ENCODE data around the gene NDUFA11. TPM values are rescaled to one million over a fixed set of nuclear protein-coding genes. Genes with fewer than 3 reads are reported as not detected.
A peak's percentile ranks its signal among the peaks of the same experiment; 100 is the strongest.

The NDUFA11 gene
- total and polyA plus RNA-seq, 9 of the 15 experiments (the other 6 are each of a cell fraction or from before 2014, with no cell fraction given), result 63.3 to 486 (median 274) TPM

DNA sequence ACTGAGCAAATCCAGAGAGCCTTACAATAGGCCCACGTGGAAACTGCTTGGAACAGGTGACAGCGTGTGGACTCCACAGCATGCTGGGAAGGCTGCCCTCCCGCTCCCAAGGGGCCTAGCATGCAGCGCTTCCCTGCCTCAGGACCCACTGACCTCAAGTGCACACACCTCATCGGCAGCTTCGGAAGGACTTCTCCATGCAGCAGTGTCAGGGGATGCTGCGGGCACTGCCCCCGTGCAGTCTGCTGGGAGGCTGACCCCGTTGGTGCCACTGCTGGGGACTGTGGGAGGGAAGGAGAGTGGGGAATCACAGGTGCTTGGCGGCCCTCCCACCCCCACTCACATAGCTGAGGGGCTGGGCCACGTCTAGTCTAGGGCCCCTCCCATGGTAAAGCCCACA lies 27.7 kb upstream of the NDUFA11 start:
- ATAC-seq, result no peak
- peaks cover 2% of the 10 kb centered on the region for H3K9me1 ChIP-seq (ENCODE audit: control insufficient read depth, insufficient read depth, low read length)
- peaks cover 98% of the 10 kb centered on the region; the same call in 2 of the 3 replicates for H3K36me3 ChIP-seq (ENCODE audit: control insufficient read depth, insufficient read depth, low read length)
- POLR2A ChIA-PET, result interaction anchor here (0.7 to 1.8 kb wide), 2 partner anchors 11 to 23 kb away, joined by 3 read pairs; no protein-coding TSS in a partner anchor
- no peaks in the 10 kb centered on the region for H3K27me3 ChIP-seq (ENCODE audit: control insufficient read depth in 2 of 2, insufficient read depth in 2 of 2, low read length in 2 of 2)
- no peak overlapping the region for H3K4me3 ChIP-seq
- no peak overlapping the region for H3K4me2 ChIP-seq (ENCODE audit: insufficient read depth, low read length)
- no peak overlapping the region; a peak in 1 of 4 replicates for H3K9ac ChIP-seq (ENCODE audit: insufficient read depth in 1 of 2, low read depth in 2 of 2, low read length in 2 of 2)
- TF ChIP-seq, protein P1, sequence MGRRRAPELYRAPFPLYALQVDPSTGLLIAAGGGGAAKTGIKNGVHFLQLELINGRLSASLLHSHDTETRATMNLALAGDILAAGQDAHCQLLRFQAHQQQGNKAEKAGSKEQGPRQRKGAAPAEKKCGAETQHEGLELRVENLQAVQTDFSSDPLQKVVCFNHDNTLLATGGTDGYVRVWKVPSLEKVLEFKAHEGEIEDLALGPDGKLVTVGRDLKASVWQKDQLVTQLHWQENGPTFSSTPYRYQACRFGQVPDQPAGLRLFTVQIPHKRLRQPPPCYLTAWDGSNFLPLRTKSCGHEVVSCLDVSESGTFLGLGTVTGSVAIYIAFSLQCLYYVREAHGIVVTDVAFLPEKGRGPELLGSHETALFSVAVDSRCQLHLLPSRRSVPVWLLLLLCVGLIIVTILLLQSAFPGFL (CRISPR knock-in tag; IDR thresholded peaks at IDR 0.05), result no peak
- TF ChIP-seq POLR2G (IDR thresholded peaks at IDR 0.05; ENCODE audit: low read depth, low read length), result 0 out of 2 replicates have a peak, but pooled peaks have one; percentile 20
- H3K4me1 ChIP-seq (replicated peaks in 1 of 2; ENCODE audit: control insufficient read depth in 2 of 2, insufficient read depth in 2 of 2, low read length in 2 of 2), result peaks cover 0 to 15% of the 10 kb centered on the region in 2 experiments; a peak in 1 of 5 replicates
- no peak overlapping the region for H3K27ac ChIP-seq (ENCODE audit: extremely low read depth, low read depth, low read length)
- in situ Hi-C loops (cut with MboI) (no loop called here), intact Hi-C loops (cut with micrococcal nuclease) (no loop called here)
- CTCF ChIA-PET (ENCODE audit: low intra/inter-chr PET ratio), result no interaction called here
- BruUV-seq (replicated peaks), result no TSS peak
- no peak for DNase-seq (ENCODE audit: extremely low read depth in 1 of 4, low spot score in 3 of 4)
- no peak for FAIRE-seq
- H3K79me2 ChIP-seq (ENCODE audit: control insufficient read depth, insufficient read depth, low read length), result no peaks in the 10 kb centered on the region; the same call in 2 of the 3 replicates
- WGBS (ENCODE audit: insufficient coverage, low coverage, missing lambda C conversion rate), result 94% methylated on average over 11 of the region's 11 CpGs
- H2AFZ ChIP-seq (ENCODE audit: low read depth, low read length), result no peak overlapping the region
- H4K20me1 ChIP-seq (replicated peaks; ENCODE audit: control insufficient read depth, insufficient read depth, low read length), result no peaks in the 10 kb centered on the region
- no peaks in the 10 kb centered on the region for H3K9me3 ChIP-seq (replicated peaks; ENCODE audit: control insufficient read depth, insufficient read depth, low read depth, low read length)

DNA sequence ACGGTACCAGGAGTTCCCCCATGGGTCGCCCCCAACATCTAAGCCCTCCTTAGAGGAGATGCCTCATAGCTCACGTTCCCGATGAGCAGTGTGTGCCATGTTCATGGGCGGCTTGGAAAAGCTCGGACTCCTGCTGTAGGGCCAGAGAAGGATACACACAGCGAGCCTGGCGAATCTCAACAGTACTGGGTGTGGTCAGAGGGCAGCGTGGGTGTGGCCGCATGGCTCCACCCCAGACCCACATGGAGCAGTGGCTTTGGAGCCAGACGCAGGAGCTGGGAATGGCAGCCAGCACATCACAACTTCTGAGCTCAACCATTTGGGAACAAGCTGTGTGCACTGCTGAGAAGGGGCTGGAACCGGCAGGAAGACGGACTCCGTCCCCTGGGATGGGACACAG lies 26.0 kb upstream of the NDUFA11 start:
- DNase-seq (ENCODE audit: extremely low read depth in 1 of 4, low spot score in 3 of 4) (peak in 2 of 4 experiments; percentile 42 to 44), FAIRE-seq (no peak), ATAC-seq (peak; percentile 54)
- POLR2A ChIA-PET, result interaction anchor here (1.5 kb wide), 1 partner anchor 10 kb away, joined by 3 read pairs; no protein-coding TSS in a partner anchor
- no peaks in the 10 kb centered on the region for H4K20me1 ChIP-seq (replicated peaks; ENCODE audit: control insufficient read depth, insufficient read depth, low read length)
- no peak overlapping the region for H3K4me2 ChIP-seq (ENCODE audit: insufficient read depth, low read length)
- WGBS (ENCODE audit: insufficient coverage, low coverage, missing lambda C conversion rate), result 76% methylated on average over 13 of the region's 14 CpGs
- no peak overlapping the region for H3K27ac ChIP-seq (ENCODE audit: extremely low read depth, low read depth, low read length)
- TF ChIP-seq, protein P2, sequence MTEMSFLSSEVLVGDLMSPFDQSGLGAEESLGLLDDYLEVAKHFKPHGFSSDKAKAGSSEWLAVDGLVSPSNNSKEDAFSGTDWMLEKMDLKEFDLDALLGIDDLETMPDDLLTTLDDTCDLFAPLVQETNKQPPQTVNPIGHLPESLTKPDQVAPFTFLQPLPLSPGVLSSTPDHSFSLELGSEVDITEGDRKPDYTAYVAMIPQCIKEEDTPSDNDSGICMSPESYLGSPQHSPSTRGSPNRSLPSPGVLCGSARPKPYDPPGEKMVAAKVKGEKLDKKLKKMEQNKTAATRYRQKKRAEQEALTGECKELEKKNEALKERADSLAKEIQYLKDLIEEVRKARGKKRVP (CRISPR knock-in tag; IDR thresholded peaks at IDR 0.05), result no peak
- TF ChIP-seq ZNF551 (CRISPR knock-in tag; IDR thresholded peaks at IDR 0.05), result no peak
- no peak for TF ChIP-seq ZNF584 (CRISPR knock-in tag; IDR thresholded peaks at IDR 0.05; ENCODE audit: low read depth)
- no peaks in the 10 kb centered on the region; the same call in 2 of the 3 replicates for H3K79me2 ChIP-seq (ENCODE audit: control insufficient read depth, insufficient read depth, low read length)
- H3K9me3 ChIP-seq (replicated peaks; ENCODE audit: control insufficient read depth, insufficient read depth, low read depth, low read length), result no peaks in the 10 kb centered on the region
- peaks cover 98% of the 10 kb centered on the region; the same call in 2 of the 3 replicates for H3K36me3 ChIP-seq (ENCODE audit: control insufficient read depth, insufficient read depth, low read length)
- H3K9me1 ChIP-seq (ENCODE audit: control insufficient read depth, insufficient read depth, low read length), result peaks cover 2% of the 10 kb centered on the region
- no peak overlapping the region for H2AFZ ChIP-seq (ENCODE audit: low read depth, low read length)
- CTCF ChIA-PET (ENCODE audit: low intra/inter-chr PET ratio), result no interaction called here
- intact Hi-C loops (cut with micrococcal nuclease) (no loop called here), in situ Hi-C loops (cut with MboI) (no loop called here)
- H3K27me3 ChIP-seq (ENCODE audit: control insufficient read depth in 2 of 2, insufficient read depth in 2 of 2, low read length in 2 of 2), result no peaks in the 10 kb centered on the region
- no TSS peak for BruUV-seq (replicated peaks)
- H3K4me1 ChIP-seq (replicated peaks in 1 of 2; ENCODE audit: control insufficient read depth in 2 of 2, insufficient read depth in 2 of 2, low read length in 2 of 2), result peaks cover 0 to 12% of the 10 kb centered on the region in 2 experiments; a peak in 1 of 5 replicates
- no peak overlapping the region for H3K4me3 ChIP-seq
- peak overlapping the region in 1 of 2 experiments; percentile 77; a peak in 2 of 4 replicates for H3K9ac ChIP-seq (ENCODE audit: insufficient read depth in 1 of 2, low read depth in 2 of 2, low read length in 2 of 2)

Data from K562 (cell line).